ENCODE results near the gene KIF5C.

DNA sequence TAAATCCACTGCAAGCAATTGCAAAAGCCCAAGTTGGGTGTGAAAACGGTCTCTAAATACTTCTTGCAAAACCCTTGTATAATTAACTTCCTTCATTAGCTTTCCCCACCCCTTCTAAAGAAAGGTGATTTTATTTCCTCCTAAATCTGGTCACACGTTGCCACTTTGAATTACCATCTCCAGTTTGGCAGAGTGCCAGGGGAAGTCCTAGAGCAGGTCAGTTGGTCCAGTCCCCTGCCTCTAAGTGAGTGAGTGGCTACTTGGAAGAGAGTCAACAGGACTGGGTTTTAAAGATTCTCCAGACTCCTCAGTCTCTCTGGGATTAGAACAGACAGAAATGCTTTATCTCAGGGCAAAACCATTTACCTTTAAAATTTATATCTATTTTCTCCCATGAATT is 144.7 kb downstream of the KIF5C start:
- TF ChIP-seq POLR2A (IDR thresholded peaks at IDR 0.05) (no peak), CTCF (IDR thresholded peaks at IDR 0.05) (no peak)

Measured in Peyer's patch (tissue), 4 donors.